Smooth muscle cell of the brain vasculature (primary cell): ENCODE results near the gene MED12L.
A peak's percentile ranks its signal among the peaks of the same experiment; 100 is the strongest.
"Not testable (repeated sequence)": the region's sequence is repeated elsewhere in the genome, so short reads cannot be mapped to it uniquely, and the experiment has no call there.

Experiments used
- DNase-seq: peaks from one replicate; pipeline ENCODE4 v3.0.0-alpha.2; 2012; ENCODE audit warnings: low read depth, low spot score

The MED12L gene

GRCh38 chr3:151133917-151134450, 48.5 kb downstream of the MED12L start:
- no peak for DNase-seq

GRCh38 chr3:151135541-151136337, 50.3 kb downstream of the MED12L start:
- no peak for DNase-seq

- DNase-seq = no peak
Measured at GRCh38 chr3:151142929-151143328, 57.5 kb downstream of the MED12L start.

- no peak for DNase-seq
Measured at GRCh38 chr3:151144016-151144415, 58.6 kb downstream of the MED12L start.

- no peak for DNase-seq
Measured at GRCh38 chr3:151144760-151145159, 59.3 kb downstream of the MED12L start.

- no peak for DNase-seq
Measured at GRCh38 chr3:151145713-151146070, 60.2 kb downstream of the MED12L start.

GRCh38 chr3:151146071-151146730, 60.7 kb downstream of the MED12L start:
- DNase-seq = peak; percentile 41

- DNase-seq = no peak
Measured at GRCh38 chr3:151146731-151147091, 61.2 kb downstream of the MED12L start.

- DNase-seq = no peak
Measured at GRCh38 chr3:151147299-151147698, 61.8 kb downstream of the MED12L start.

GRCh38 chr3:151152455-151153079, 67.1 kb downstream of the MED12L start:
- no peak for DNase-seq

GRCh38 chr3:151154566-151154965, 69.1 kb downstream of the MED12L start:
- no peak for DNase-seq

- DNase-seq = no peak
Measured at GRCh38 chr3:151155409-151156128, 70.1 kb downstream of the MED12L start.

- DNase-seq = peak; percentile 39
Measured at GRCh38 chr3:151156618-151157216, 71.3 kb downstream of the MED12L start.

- DNase-seq = no peak
Measured at GRCh38 chr3:151159806-151160205, 74.3 kb downstream of the MED12L start.

- no peak for DNase-seq
Measured at GRCh38 chr3:151165226-151165625, 79.8 kb downstream of the MED12L start.

GRCh38 chr3:151166161-151166560, 80.7 kb downstream of the MED12L start:
- no peak for DNase-seq

- no peak for DNase-seq
Measured at GRCh38 chr3:151168269-151169094, 83.0 kb downstream of the MED12L start.

GRCh38 chr3:151169262-151169947, 83.9 kb downstream of the MED12L start:
- DNase-seq = no peak

GRCh38 chr3:151169948-151170679, 84.7 kb downstream of the MED12L start:
- not testable (repeated sequence) for DNase-seq
